Measurements from ENCODE around the gene ZSCAN22.
"Not testable (repeated sequence)": the region's sequence is repeated elsewhere in the genome, so short reads cannot be mapped to it uniquely, and the experiment has no call there.

DNA sequence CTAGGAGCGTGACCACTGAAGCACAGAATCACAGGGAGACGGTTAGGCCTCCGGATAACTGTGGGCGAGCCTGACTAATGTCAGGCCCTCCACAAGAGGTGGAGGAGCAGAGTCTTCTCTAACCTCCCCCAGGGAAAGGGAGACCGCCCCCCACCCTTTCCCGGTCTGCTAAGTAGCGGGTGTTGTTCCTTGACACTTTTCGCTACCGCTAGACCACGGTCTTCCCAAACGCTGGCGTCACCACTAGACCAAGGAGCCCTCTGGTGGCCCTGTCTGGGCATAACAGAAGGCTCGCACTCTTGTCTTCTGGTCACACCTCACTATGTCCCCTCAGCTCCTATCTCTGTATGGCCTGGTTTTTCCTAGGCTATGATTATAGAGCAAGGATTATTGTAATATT lies 16.1 kb upstream of the ZSCAN22 start:
- peak; percentile 28; the same call in 1 of the 2 replicates for TF ChIP-seq CTCF (conservative IDR thresholded peaks at IDR 0.05; ENCODE audit: low read depth, low read length)
- TF ChIP-seq EZH2 (IDR thresholded peaks at IDR 0.05; ENCODE audit: borderline replicate concordance, low read depth, low read length, poor library complexity, severe bottlenecking): not testable (repeated sequence)

Data from A673 (cell line).